ENCODE measurements around the gene TTC12. TPM values are rescaled to one million over a fixed set of nuclear protein-coding genes. Genes with fewer than 3 reads are reported as not detected.
A peak's percentile ranks its signal among the peaks of the same experiment; 100 is the strongest.

Gene TTC12
- total and polyA plus RNA-seq, 10 of the 15 experiments (the other 5 are each of a cell fraction or from before 2014, with no cell fraction given), result 3.7 to 14.0 (median 8.1) TPM

GRCh38 chr11:113334183-113334582 is 19.8 kb downstream of the TTC12 start (continued):
- TF ChIP-seq RB1 (IDR thresholded peaks at IDR 0.05; ENCODE audit: borderline replicate concordance) (no peak), SMC3 (IDR thresholded peaks at IDR 0.05; ENCODE audit: borderline replicate concordance, low read length) (no peak), TCF3 (IDR thresholded peaks at IDR 0.05; ENCODE audit: borderline replicate concordance, insufficient read depth, low read depth, low read length) (0 out of 2 replicates have a peak, but pooled peaks have one; percentile 38), PKNOX1 (IDR thresholded peaks at IDR 0.05) (no peak), NFIC (IDR thresholded peaks at IDR 0.05; ENCODE audit: low read depth, low read length) (peak; percentile 52; the same call in 1 of the 2 replicates), CREM (IDR thresholded peaks at IDR 0.05; ENCODE audit: low read depth) (no peak), IRF4 (IDR thresholded peaks at IDR 0.05; ENCODE audit: low read depth, low read length) (0 out of 2 replicates have a peak, but pooled peaks have one; percentile 12), TCF12 (IDR thresholded peaks at IDR 0.05; ENCODE audit: low read depth, low read length) (peak; percentile 76), BCL3 (IDR thresholded peaks at IDR 0.05; ENCODE audit: borderline replicate concordance, insufficient read depth, low read depth, low read length, poor library complexity, severe bottlenecking) (peak; percentile 21)

- peaks cover 3% of the 10 kb centered on the region; the same call in 1 of the 2 replicates for H3K4me1 ChIP-seq (ENCODE audit: control insufficient read depth, insufficient read depth, low read length)
- ChIA-PET CTCF (no interaction called here), SMC1A (ENCODE audit: uncharacterized antibody, unreplicated experiment) (no interaction called here), POLR2A (no interaction called here), RAD21 (ENCODE audit: unreplicated experiment) (no interaction called here)
- no peaks in the 10 kb centered on the region for H3K79me2 ChIP-seq (ENCODE audit: control insufficient read depth, insufficient read depth, low read length)
- H3K4me3 ChIP-seq, result no peak overlapping the region
- DNase-seq (ENCODE audit: low read depth, low spot score), result no peak
- no peak for FAIRE-seq
- no peak overlapping the region for H3K27ac ChIP-seq (ENCODE audit: control insufficient read depth, insufficient read depth)
- H3K9me3 ChIP-seq (replicated peaks; ENCODE audit: control insufficient read depth, insufficient read depth, low read length), result no peaks in the 10 kb centered on the region
- no peak overlapping the region for H3K9ac ChIP-seq (ENCODE audit: control insufficient read depth, insufficient read depth, low read length)
- 75% methylated on average over 4 of the region's 4 CpGs for WGBS (ENCODE audit: insufficient coverage, insufficient replicate concordance, low lambda C conversion rate, missing lambda C conversion rate)
- H4K20me1 ChIP-seq (ENCODE audit: control insufficient read depth, insufficient read depth), result no peaks in the 10 kb centered on the region
- H3K4me2 ChIP-seq (ENCODE audit: control insufficient read depth, insufficient read depth), result no peak overlapping the region
- no peak for ATAC-seq
- no peaks in the 10 kb centered on the region; a peak in 1 of 4 replicates for H3K36me3 ChIP-seq (ENCODE audit: control insufficient read depth in 2 of 2, insufficient read depth in 2 of 2, low read length in 1 of 2)
- in situ Hi-C loops (cut with MboI) (no loop called here), intact Hi-C loops (cut with micrococcal nuclease; ENCODE audit: unreplicated experiment) (no loop called here)
- TF ChIP-seq PAX5 (IDR thresholded peaks at IDR 0.05; ENCODE audit: borderline replicate concordance, low read depth, low read length), result no peak
- TF ChIP-seq HDAC2 (IDR thresholded peaks at IDR 0.05), result no peak
- TF ChIP-seq KLF5 (IDR thresholded peaks at IDR 0.05; ENCODE audit: partially characterized antibody), result no peak
- TF ChIP-seq BMI1 (IDR thresholded peaks at IDR 0.05; ENCODE audit: borderline replicate concordance), result no peak
- TF ChIP-seq HCFC1 (IDR thresholded peaks at IDR 0.05; ENCODE audit: low read length), result no peak
- H3K27me3 ChIP-seq (replicated peaks in 1 of 2; ENCODE audit: control insufficient read depth in 2 of 2, insufficient read depth in 2 of 2, low read length in 1 of 2), result no peaks in the 10 kb centered on the region
- BruUV-seq (replicated peaks), result no TSS peak
- H2AFZ ChIP-seq (ENCODE audit: control insufficient read depth, low read depth, low read length), result no peak overlapping the region
Measured at GRCh38 chr11:113338730-113339129, 24.3 kb downstream of the TTC12 start.
